ENCODE results near the gene SLC25A33. TPM values are rescaled to one million over a fixed set of nuclear protein-coding genes. Genes with fewer than 3 reads are reported as not detected.

SLC25A33 gene
- total RNA-seq, 1 experiment from 2014 or later, result 9.2 TPM

DNA sequence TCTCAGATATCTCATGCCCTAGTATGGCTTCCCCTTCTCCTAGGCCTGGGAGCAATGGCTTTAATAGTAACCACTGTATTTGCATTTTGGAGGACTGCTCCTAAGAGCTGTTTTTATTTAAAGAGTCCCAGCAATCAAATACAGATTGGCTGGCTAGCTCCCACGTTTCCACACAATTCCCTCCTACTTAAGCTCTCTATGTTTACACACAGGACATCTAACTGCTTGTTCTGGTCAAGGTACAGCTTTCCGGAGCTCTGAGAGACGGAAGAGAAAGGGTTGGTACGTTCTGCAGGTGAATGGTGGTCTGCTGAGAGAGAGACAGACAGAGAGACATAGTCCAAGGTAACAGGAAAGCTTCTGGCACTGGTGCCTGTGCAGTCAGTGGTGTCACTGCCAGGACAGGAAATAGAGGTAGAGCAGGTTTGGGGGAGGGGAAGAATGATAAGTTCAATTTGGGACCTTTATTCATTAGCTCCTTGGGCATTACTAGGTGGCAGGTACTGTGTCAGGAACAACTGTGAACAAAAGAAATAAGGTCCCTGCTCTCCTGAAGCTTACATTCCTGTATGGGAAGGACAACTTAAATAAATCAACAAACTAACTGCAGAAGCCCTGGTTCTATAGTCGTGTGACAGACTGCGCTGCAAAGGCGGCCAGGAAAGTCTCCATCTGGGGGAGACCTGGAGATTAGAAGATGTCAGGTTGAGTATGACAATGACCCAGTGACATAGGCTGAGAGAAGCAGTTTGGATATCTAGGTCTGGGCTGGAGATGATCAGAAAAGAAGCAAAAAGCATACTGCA lies 1.2 kb upstream of the SLC25A33 start:
- ATAC-seq, result no peak

DNA sequence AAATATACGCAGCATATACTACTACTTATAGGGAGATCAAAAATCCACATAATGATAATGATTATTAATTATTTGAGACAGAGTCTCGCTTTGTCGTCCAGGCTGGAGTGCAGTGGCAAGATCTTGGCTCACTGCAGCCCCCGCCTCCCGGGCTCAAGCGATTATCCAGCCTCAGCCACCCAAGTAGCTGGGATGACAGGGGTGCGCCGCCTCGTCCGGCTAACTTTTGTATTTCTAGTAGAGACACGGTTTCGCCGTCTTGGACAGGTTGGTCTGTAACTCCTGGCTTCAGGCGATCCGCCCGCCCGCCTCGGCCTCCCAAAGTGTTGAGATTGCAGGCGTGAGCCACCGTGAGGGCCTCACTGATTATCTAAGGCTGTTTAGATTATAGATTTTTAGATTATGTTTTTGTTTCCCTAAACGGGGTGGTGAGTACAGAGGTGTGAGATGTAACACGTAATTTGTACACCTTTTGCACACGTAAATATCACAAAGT lies 548 bp upstream of the SLC25A33 start:
- peaks cover 11% of the 10 kb centered on the region for H3K36me3 Mint-ChIP-seq
- H3K9me3 Mint-ChIP-seq, result no peaks in the 10 kb centered on the region
- POLR2A ChIA-PET, result interaction anchor here (0.6 kb wide), 1 partner anchor 15 kb away, joined by 4 read pairs; no protein-coding TSS in a partner anchor
- DNase-seq (ENCODE audit: low spot score) (no peak), ATAC-seq (peak; percentile 2; the same call in 1 of the 2 replicates)
- peaks cover 28% of the 10 kb centered on the region for H3K4me1 Mint-ChIP-seq
- H3K4me3 Mint-ChIP-seq, result peak overlapping the region; percentile 47
- H3K27ac Mint-ChIP-seq, result peak overlapping the region; percentile 93
- TF ChIP-seq NFATC4 (CRISPR knock-in tag; IDR thresholded peaks at IDR 0.05) (no peak), ZNF396 (CRISPR knock-in tag; IDR thresholded peaks at IDR 0.05; ENCODE audit: borderline replicate concordance) (no peak), ZNF416 (CRISPR knock-in tag; IDR thresholded peaks at IDR 0.05) (no peak), ZNF232 (CRISPR knock-in tag; IDR thresholded peaks at IDR 0.05) (no peak), FOXK1 (CRISPR knock-in tag; IDR thresholded peaks at IDR 0.05) (no peak), TEAD1 (CRISPR knock-in tag; IDR thresholded peaks at IDR 0.05) (no peak), JAZF1 (CRISPR knock-in tag; IDR thresholded peaks at IDR 0.05) (no peak), EMX1 (CRISPR knock-in tag; IDR thresholded peaks at IDR 0.05) (no peak)
- TF ChIP-seq, protein P1, sequence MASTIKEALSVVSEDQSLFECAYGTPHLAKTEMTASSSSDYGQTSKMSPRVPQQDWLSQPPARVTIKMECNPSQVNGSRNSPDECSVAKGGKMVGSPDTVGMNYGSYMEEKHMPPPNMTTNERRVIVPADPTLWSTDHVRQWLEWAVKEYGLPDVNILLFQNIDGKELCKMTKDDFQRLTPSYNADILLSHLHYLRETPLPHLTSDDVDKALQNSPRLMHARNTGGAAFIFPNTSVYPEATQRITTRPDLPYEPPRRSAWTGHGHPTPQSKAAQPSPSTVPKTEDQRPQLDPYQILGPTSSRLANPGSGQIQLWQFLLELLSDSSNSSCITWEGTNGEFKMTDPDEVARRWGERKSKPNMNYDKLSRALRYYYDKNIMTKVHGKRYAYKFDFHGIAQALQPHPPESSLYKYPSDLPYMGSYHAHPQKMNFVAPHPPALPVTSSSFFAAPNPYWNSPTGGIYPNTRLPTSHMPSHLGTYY (CRISPR knock-in tag; IDR thresholded peaks at IDR 0.05), result no peak
- TF ChIP-seq, protein P2, sequence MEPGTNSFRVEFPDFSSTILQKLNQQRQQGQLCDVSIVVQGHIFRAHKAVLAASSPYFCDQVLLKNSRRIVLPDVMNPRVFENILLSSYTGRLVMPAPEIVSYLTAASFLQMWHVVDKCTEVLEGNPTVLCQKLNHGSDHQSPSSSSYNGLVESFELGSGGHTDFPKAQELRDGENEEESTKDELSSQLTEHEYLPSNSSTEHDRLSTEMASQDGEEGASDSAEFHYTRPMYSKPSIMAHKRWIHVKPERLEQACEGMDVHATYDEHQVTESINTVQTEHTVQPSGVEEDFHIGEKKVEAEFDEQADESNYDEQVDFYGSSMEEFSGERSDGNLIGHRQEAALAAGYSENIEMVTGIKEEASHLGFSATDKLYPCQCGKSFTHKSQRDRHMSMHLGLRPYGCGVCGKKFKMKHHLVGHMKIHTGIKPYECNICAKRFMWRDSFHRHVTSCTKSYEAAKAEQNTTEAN (CRISPR knock-in tag; IDR thresholded peaks at IDR 0.05), result no peak
- TF ChIP-seq, protein P3, sequence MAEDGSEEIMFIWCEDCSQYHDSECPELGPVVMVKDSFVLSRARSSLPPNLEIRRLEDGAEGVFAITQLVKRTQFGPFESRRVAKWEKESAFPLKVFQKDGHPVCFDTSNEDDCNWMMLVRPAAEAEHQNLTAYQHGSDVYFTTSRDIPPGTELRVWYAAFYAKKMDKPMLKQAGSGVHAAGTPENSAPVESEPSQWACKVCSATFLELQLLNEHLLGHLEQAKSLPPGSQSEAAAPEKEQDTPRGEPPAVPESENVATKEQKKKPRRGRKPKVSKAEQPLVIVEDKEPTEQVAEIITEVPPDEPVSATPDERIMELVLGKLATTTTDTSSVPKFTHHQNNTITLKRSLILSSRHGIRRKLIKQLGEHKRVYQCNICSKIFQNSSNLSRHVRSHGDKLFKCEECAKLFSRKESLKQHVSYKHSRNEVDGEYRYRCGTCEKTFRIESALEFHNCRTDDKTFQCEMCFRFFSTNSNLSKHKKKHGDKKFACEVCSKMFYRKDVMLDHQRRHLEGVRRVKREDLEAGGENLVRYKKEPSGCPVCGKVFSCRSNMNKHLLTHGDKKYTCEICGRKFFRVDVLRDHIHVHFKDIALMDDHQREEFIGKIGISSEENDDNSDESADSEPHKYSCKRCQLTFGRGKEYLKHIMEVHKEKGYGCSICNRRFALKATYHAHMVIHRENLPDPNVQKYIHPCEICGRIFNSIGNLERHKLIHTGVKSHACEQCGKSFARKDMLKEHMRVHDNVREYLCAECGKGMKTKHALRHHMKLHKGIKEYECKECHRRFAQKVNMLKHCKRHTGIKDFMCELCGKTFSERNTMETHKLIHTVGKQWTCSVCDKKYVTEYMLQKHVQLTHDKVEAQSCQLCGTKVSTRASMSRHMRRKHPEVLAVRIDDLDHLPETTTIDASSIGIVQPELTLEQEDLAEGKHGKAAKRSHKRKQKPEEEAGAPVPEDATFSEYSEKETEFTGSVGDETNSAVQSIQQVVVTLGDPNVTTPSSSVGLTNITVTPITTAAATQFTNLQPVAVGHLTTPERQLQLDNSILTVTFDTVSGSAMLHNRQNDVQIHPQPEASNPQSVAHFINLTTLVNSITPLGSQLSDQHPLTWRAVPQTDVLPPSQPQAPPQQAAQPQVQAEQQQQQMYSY (CRISPR knock-in tag; IDR thresholded peaks at IDR 0.05), result no peak
- TF ChIP-seq, protein P4, sequence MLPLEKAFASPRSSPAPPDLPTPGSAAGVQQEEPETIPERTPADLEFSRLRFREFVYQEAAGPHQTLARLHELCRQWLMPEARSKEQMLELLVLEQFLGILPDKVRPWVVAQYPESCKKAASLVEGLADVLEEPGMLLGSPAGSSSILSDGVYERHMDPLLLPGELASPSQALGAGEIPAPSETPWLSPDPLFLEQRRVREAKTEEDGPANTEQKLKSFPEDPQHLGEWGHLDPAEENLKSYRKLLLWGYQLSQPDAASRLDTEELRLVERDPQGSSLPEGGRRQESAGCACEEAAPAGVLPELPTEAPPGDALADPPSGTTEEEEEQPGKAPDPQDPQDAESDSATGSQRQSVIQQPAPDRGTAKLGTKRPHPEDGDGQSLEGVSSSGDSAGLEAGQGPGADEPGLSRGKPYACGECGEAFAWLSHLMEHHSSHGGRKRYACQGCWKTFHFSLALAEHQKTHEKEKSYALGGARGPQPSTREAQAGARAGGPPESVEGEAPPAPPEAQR (CRISPR knock-in tag; IDR thresholded peaks at IDR 0.05), result no peak
- TF ChIP-seq, protein P5, sequence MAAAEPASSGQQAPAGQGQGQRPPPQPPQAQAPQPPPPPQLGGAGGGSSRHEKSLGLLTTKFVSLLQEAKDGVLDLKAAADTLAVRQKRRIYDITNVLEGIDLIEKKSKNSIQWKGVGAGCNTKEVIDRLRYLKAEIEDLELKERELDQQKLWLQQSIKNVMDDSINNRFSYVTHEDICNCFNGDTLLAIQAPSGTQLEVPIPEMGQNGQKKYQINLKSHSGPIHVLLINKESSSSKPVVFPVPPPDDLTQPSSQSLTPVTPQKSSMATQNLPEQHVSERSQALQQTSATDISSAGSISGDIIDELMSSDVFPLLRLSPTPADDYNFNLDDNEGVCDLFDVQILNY (CRISPR knock-in tag; IDR thresholded peaks at IDR 0.05), result no peak
- no peaks in the 10 kb centered on the region for H3K27me3 Mint-ChIP-seq (ENCODE audit: low read depth)
- CTCF ChIA-PET, result interaction anchor here (1.0 to 1.2 kb wide), 3 partner anchors 9 to 50 kb away, joined by 3 to 4 read pairs (median 3); partner anchors contain the start of gene TMEM201

More for the DNA sequence above, 1.2 kb upstream of the SLC25A33 start:
- no peaks in the 10 kb centered on the region for H3K27me3 Mint-ChIP-seq (ENCODE audit: low read depth)
- H3K9me3 Mint-ChIP-seq, result no peaks in the 10 kb centered on the region
- ChIA-PET POLR2A (interaction anchor here (0.6 kb wide), 1 partner anchor 24 kb away, joined by 3 read pairs; no protein-coding TSS in a partner anchor), CTCF (interaction anchor here (1.2 kb wide), 1 partner anchor 50 kb away, joined by 3 read pairs; the partner anchor contains the start of gene TMEM201)
- H3K4me3 Mint-ChIP-seq, result no peak overlapping the region
- 0 out of 2 replicates have a peak, but pooled peaks have one; percentile 36 for TF ChIP-seq GABPB1 (CRISPR knock-in tag; IDR thresholded peaks at IDR 0.05)
- no peak for TF ChIP-seq CBFB (CRISPR knock-in tag; IDR thresholded peaks at IDR 0.05; ENCODE audit: low read depth)
- H3K4me1 Mint-ChIP-seq, result peaks cover 30% of the 10 kb centered on the region
- DNase-seq (ENCODE audit: low spot score), result no peak
- peak overlapping the region; percentile 93 for H3K27ac Mint-ChIP-seq
- H3K36me3 Mint-ChIP-seq, result peaks cover 11% of the 10 kb centered on the region

All from WTC11 (cell line).